OCI-LY7 (cell line): ENCODE measurements around the gene HSPA4. TPM values are rescaled to one million over a fixed set of nuclear protein-coding genes. Genes with fewer than 3 reads are reported as not detected.

Experiments
- BruUV-seq: library from RNA; stranded (reverse); fragments of 400-500 nt; replicated peaks from 2 replicates; lab custom pipeline; 2021; lab: Mats Ljungman, UMichigan
- CTCF ChIA-PET: fragments of 300-600 bp; sonication (Branson Sonifier 250); formaldehyde crosslinking; loops from one replicate; lab custom pipeline; 2022; ENCODE audit warnings: antibody characterized with exemption; ENCODE audit not compliant: unreplicated experiment; lab: Charles Lee
- POLR2A ChIA-PET: fragments of 300-600 bp; sonication (Branson Sonifier 250); formaldehyde crosslinking; loops from one replicate; lab custom pipeline; 2022; ENCODE audit warnings: antibody characterized with exemption; lab: Charles Lee
- DNase-seq: peaks from one replicate; pipeline ENCODE4 v3.0.0-alpha.2; 2015; ENCODE audit warnings: low spot score
- H2AFZ ChIP-seq: fragments of 200-600 bp; sonication (generic), shearing (Covaris generic); 2 replicates; pipeline ENCODE4 v1.6.1; 2014; ENCODE audit warnings: mild to moderate bottlenecking, antibody characterized with exemption, low read length, moderate library complexity
- H3K27ac ChIP-seq: fragments of 200-600 bp; sonication (generic); 2 replicates; pipeline ENCODE4 v1.5.1; 2014; ENCODE audit warnings: mixed run types, low read depth, mild to moderate bottlenecking, moderate library complexity, low read length, inconsistent platforms; ENCODE audit not compliant: poor library complexity, severe bottlenecking
- H3K36me3 ChIP-seq: fragments of 200-600 bp; sonication (generic); 2 replicates; pipeline ENCODE4 v1.6.1; 2014; ENCODE audit warnings: mild to moderate bottlenecking, antibody characterized with exemption, low read length, moderate library complexity, mixed read lengths; ENCODE audit not compliant: insufficient read depth
- H3K4me1 ChIP-seq: fragments of 200-600 bp; sonication (generic); 2 replicates; pipeline ENCODE4 v1.5.1; 2014; ENCODE audit warnings: mild to moderate bottlenecking, low read length; ENCODE audit not compliant: insufficient read depth, poor library complexity, severe bottlenecking
- H3K4me2 ChIP-seq: fragments of 200-600 bp; sonication (generic); 2 replicates; pipeline ENCODE4 v1.6.1; 2014; ENCODE audit warnings: mild to moderate bottlenecking, low read length
- H3K4me3 ChIP-seq: fragments of 200-600 bp; sonication (generic); 2 replicates; pipeline ENCODE4 v1.5.1; 2014; ENCODE audit warnings: mild to moderate bottlenecking, low read depth, low read length; ENCODE audit not compliant: poor library complexity, severe bottlenecking
- H3K79me2 ChIP-seq: fragments of 200-600 bp; sonication (generic); 2 replicates; pipeline ENCODE4 v1.6.1; 2016; ENCODE audit warnings: low read depth, mild to moderate bottlenecking, low read length, moderate library complexity, mixed read lengths; ENCODE audit not compliant: insufficient read depth
- H3K9me2 ChIP-seq: fragments of 200-600 bp; sonication (generic); 2 replicates; pipeline ENCODE4 v1.6.1; 2016; ENCODE audit warnings: mild to moderate bottlenecking, low read length, mixed read lengths; ENCODE audit not compliant: insufficient read depth
- H3K9me3 ChIP-seq: fragments of 200-600 bp; sonication (generic); 2 replicates; pipeline ENCODE4 v1.6.1; 2014; ENCODE audit warnings: mild to moderate bottlenecking, mixed run types, low read length, mixed read lengths
- H4K20me1 ChIP-seq: fragments of 200-600 bp; sonication (generic); 2 replicates; pipeline ENCODE4 v1.6.1; 2014; ENCODE audit warnings: mild to moderate bottlenecking, antibody characterized with exemption, low read length, moderate library complexity, mixed read lengths; ENCODE audit not compliant: insufficient read depth
- CTCF ChIP-seq: fragments of 200-600 bp; sonication (generic); conservative IDR thresholded peaks from 2 replicates; pipeline ENCODE4 v1.5.1; 2014; ENCODE audit warnings: mild to moderate bottlenecking, antibody characterized with exemption, low read length, moderate library complexity, mixed read lengths
- EZH2phosphoT487 ChIP-seq: fragments of 200-600 bp; sonication (generic); IDR thresholded peaks from 2 replicates; pipeline ENCODE4 v1.6.1; 2018; ENCODE audit warnings: low read depth, borderline replicate concordance, mild to moderate bottlenecking, mixed run types, antibody characterized with exemption, low read length, moderate library complexity, mixed read lengths
- intact Hi-C: fragments of 100-400 bp; cut with micrococcal nuclease; formaldehyde crosslinking; loops from one replicate; pipeline ENCODE4 v1.10.0; 2022; ENCODE audit not compliant: unreplicated experiment
- total RNA-seq, 2 experiments: library from RNA; depleted of rRNA in 1 of 2; stranded (reverse); fragments of >200 nt in 1 of 2; shearing (Covaris generic) in 1 of 2; gene quantifications; 2 replicates each; pipeline ENCODE4 v1.2.3, GENCODE V29; 2014 to 2022

HSPA4 gene
- total RNA-seq, 2 experiments from 2014 or later: 65.4 to 226 TPM

GRCh38 chr5:133113331-133114061, 61.7 kb downstream of the HSPA4 start:
- peak; percentile 40 for DNase-seq
- Histone ChIP-seq H2AFZ (no peak overlapping the region), H4K20me1 (no peaks in the 10 kb centered on the region), H3K9me3 (no peaks in the 10 kb centered on the region), H3K36me3 (no peaks in the 10 kb centered on the region), H3K4me2 (peak overlapping the region; percentile 33), H3K4me3 (no peak overlapping the region), H3K9me2 (no peaks in the 10 kb centered on the region), H3K4me1 (peaks cover 40% of the 10 kb centered on the region), H3K27ac (no peak overlapping the region), H3K79me2 (no peaks in the 10 kb centered on the region)
- intact Hi-C loops: loop anchor here (5.0 kb wide), 1 partner anchor 754 kb away; no protein-coding TSS in a partner anchor
- no TSS peak for BruUV-seq
- CTCF ChIA-PET: interaction anchor here (0.7 kb wide), 1 partner anchor 310 kb away, joined by 3 read pairs; no protein-coding TSS in a partner anchor
- TF ChIP-seq EZH2phosphoT487: no peak
- no peak for TF ChIP-seq CTCF
- POLR2A ChIA-PET: interaction anchor here (0.5 to 1.5 kb wide), 4 partner anchors 72 to 368 kb away, joined by 3 to 4 read pairs (median 4); no protein-coding TSS in a partner anchor

GRCh38 chr5:133114166-133114932, 62.5 kb downstream of the HSPA4 start:
- POLR2A ChIA-PET: interaction anchor here (0.5 to 1.5 kb wide), 6 partner anchors 72 to 556 kb away, joined by 3 to 6 read pairs (median 4); no protein-coding TSS in a partner anchor
- Histone ChIP-seq H3K27ac (no peak overlapping the region), H3K4me2 (peak overlapping the region; percentile 4), H4K20me1 (no peaks in the 10 kb centered on the region), H3K4me1 (peaks cover 44% of the 10 kb centered on the region), H3K36me3 (no peaks in the 10 kb centered on the region), H3K79me2 (no peaks in the 10 kb centered on the region), H3K9me3 (no peaks in the 10 kb centered on the region), H3K4me3 (no peak overlapping the region), H2AFZ (no peak overlapping the region), H3K9me2 (no peaks in the 10 kb centered on the region)
- CTCF ChIA-PET: interaction anchor here (1.4 kb wide), 1 partner anchor 10 kb away, joined by 4 read pairs; no protein-coding TSS in a partner anchor
- TF ChIP-seq EZH2phosphoT487: no peak
- TF ChIP-seq CTCF: no peak
- no peak for DNase-seq
- BruUV-seq: no TSS peak
- intact Hi-C loops: loop anchor here (5.0 kb wide), 1 partner anchor 753 kb away; no protein-coding TSS in a partner anchor
